K562 (cell line): ENCODE data around the gene RCE1. TPM values are rescaled to one million over a fixed set of nuclear protein-coding genes. Genes with fewer than 3 reads are reported as not detected.
"Not testable (repeated sequence)": the region's sequence is repeated elsewhere in the genome, so short reads cannot be mapped to it uniquely, and the experiment has no call there.

Experiments
- ATAC-seq: fragments of 200-7000 bp; cut with Tn5 transposase; 3 replicates; pipeline ENCODE4 v1.9.1; 2020; ENCODE audit warnings: moderate library complexity
- BruUV-seq: library from RNA; stranded (reverse); fragments of 400-500 nt; replicated peaks from 2 replicates; lab custom pipeline; 2021; lab: Mats Ljungman, UMichigan
- CTCF ChIA-PET: fragments of 300-600 bp; formaldehyde crosslinking; extraction: SDS; loops from one replicate; lab custom pipeline; 2021; ENCODE audit warnings: low intra/inter-chr PET ratio; lab: Yijun Ruan, JAX
- POLR2A ChIA-PET: fragments of 300-600, 350-650 bp; sonication (Branson Sonifier 250); formaldehyde crosslinking; extraction: SDS; loops from one replicate; lab custom pipeline; 2021; ENCODE audit warnings: antibody characterized with exemption, inconsistent platforms; lab: Yijun Ruan, JAX
- DNase-seq, 4 experiments: peaks; one replicate each; pipeline versions ENCODE4 v3.0.0 to v3.0.0-alpha.2; 2011 to 2018; ENCODE audit warnings: low spot score in 3 of 4, mixed read lengths in 3 of 4; ENCODE audit errors: extremely low read depth in 1 of 4
- FAIRE-seq: peaks from 2 replicates; lab custom pipeline; 2011; peaks lifted over from hg19 to GRCh38; lab: Jason Lieb, UNC
- H2AFZ ChIP-seq: 2 replicates; pipeline ENCODE4 v1.6.0; 2011; ENCODE audit warnings: low read depth, low read length, control low read depth, inconsistent platforms
- H3K27ac ChIP-seq: fragments of 200-600 bp; 3 replicates; pipeline ENCODE4 v1.8.0; 2011; ENCODE audit warnings: low read depth, mild to moderate bottlenecking, control low read depth, inconsistent platforms, low read length, moderate library complexity, mixed read lengths; ENCODE audit errors: extremely low read depth
- H3K27me3 ChIP-seq, 2 experiments: fragments of 300-600 bp in 1 of 2; 2 replicates in 1 of 2; 3 replicates in 1 of 2; pipeline versions ENCODE4 v1.6.0 to v1.8.0; 2011; ENCODE audit warnings: inconsistent platforms in 2 of 2, low read length in 2 of 2, mild to moderate bottlenecking in 1 of 2, mixed read lengths in 1 of 2, moderate library complexity in 1 of 2; ENCODE audit not compliant: control insufficient read depth in 2 of 2, insufficient read depth in 2 of 2
- H3K36me3 ChIP-seq: fragments of 300-600 bp; 3 replicates; pipeline ENCODE4 v1.8.0; 2011; ENCODE audit warnings: mild to moderate bottlenecking, low read length, inconsistent platforms; ENCODE audit not compliant: control insufficient read depth, insufficient read depth
- H3K4me1 ChIP-seq, 2 experiments: fragments of 200-600 bp in 1 of 2; replicated peaks in 1 of 2; 2 replicates in 1 of 2; 3 replicates in 1 of 2; pipeline versions ENCODE4 v1.5.1 to v1.8.0; 2011; ENCODE audit warnings: inconsistent platforms in 2 of 2, low read length in 2 of 2, mild to moderate bottlenecking in 1 of 2, mixed read lengths in 1 of 2, moderate library complexity in 1 of 2; ENCODE audit not compliant: control insufficient read depth in 2 of 2, insufficient read depth in 2 of 2
- H3K4me2 ChIP-seq: 2 replicates; pipeline ENCODE4 v1.6.1; 2011; ENCODE audit warnings: low read length, control low read depth, inconsistent platforms, mixed read lengths; ENCODE audit not compliant: insufficient read depth
- H3K4me3 ChIP-seq: fragments of 200-600 bp; sonication (generic), shearing (Covaris generic); 2 replicates; pipeline ENCODE4 v1.5.1; 2016; ENCODE audit warnings: control low read depth, inconsistent platforms
- H3K79me2 ChIP-seq: fragments of 200-600 bp; 3 replicates; pipeline ENCODE4 v1.8.0; 2011; ENCODE audit warnings: low read length, inconsistent platforms; ENCODE audit not compliant: control insufficient read depth, insufficient read depth
- H3K9ac ChIP-seq, 2 experiments: 2 replicates each; pipeline versions ENCODE4 v1.6.0 to v1.6.1; 2011; ENCODE audit warnings: low read depth in 2 of 2, low read length in 2 of 2, control low read depth in 1 of 2, inconsistent platforms in 1 of 2, mild to moderate bottlenecking in 1 of 2, mixed read lengths in 1 of 2; ENCODE audit not compliant: insufficient read depth in 1 of 2
- H3K9me1 ChIP-seq: one replicate; pipeline ENCODE4 v1.6.0; 2011; ENCODE audit warnings: inconsistent platforms, mild to moderate bottlenecking, low read length, moderate library complexity; ENCODE audit not compliant: control insufficient read depth, insufficient read depth
- H3K9me3 ChIP-seq: replicated peaks from 2 replicates; pipeline ENCODE4 v1.5.1; 2011; ENCODE audit warnings: low read depth, low read length, inconsistent platforms; ENCODE audit not compliant: control insufficient read depth, insufficient read depth
- H4K20me1 ChIP-seq: replicated peaks from 2 replicates; pipeline ENCODE4 v1.6.1; 2011; ENCODE audit warnings: low read length, inconsistent platforms, mixed read lengths; ENCODE audit not compliant: control insufficient read depth, insufficient read depth
- BCOR ChIP-seq: fragments of 450-650 bp; IDR thresholded peaks from 2 replicates; pipeline ENCODE4 v1.6.1; 2016
- C11orf30 ChIP-seq: fragments of 450-650 bp; IDR thresholded peaks from 2 replicates; pipeline ENCODE4 v1.6.1; 2016; ENCODE audit warnings: low read depth, mild to moderate bottlenecking
- EZH2 ChIP-seq: IDR thresholded peaks from 2 replicates; pipeline ENCODE4 v1.6.1; 2012; ENCODE audit warnings: low read depth, mild to moderate bottlenecking, inconsistent platforms, low read length, borderline replicate concordance
- KDM1A ChIP-seq, 2 experiments: fragments of 450-650 bp; IDR thresholded peaks; 2 replicates each; pipeline ENCODE4 v1.6.1; 2016; ENCODE audit warnings: mild to moderate bottlenecking in 2 of 2
- NFE2 ChIP-seq: IDR thresholded peaks from 2 replicates; pipeline ENCODE4 v1.6.1; 2014; ENCODE audit warnings: antibody characterized with exemption, low read depth
- PTTG1 ChIP-seq: fragments of 450-650 bp; IDR thresholded peaks from 2 replicates; pipeline ENCODE4 v1.6.1; 2016; ENCODE audit warnings: low read depth, mild to moderate bottlenecking, missing genetic modification characterization, missing compliant biosample characterization
- ZNF316 ChIP-seq: fragments of 450-650 bp; IDR thresholded peaks from 2 replicates; pipeline ENCODE4 v1.6.1; 2016
- WGBS: fragments of 100-300 bp; shearing (Covaris generic); methylation state at CpG from one replicate; pipeline ENCODE4 v1.1.6; 2016; ENCODE audit warnings: low coverage, mixed read lengths; ENCODE audit not compliant: insufficient coverage; ENCODE audit errors: missing lambda C conversion rate; 5-methylcytosine and 5-hydroxymethylcytosine counted together
- in situ Hi-C: fragments of 300-500 bp; cut with MboI; formaldehyde crosslinking; loops from 4 replicates; pipeline ENCODE4 v1.15.0; 2018; ENCODE audit warnings: inconsistent platforms, mixed read lengths
- intact Hi-C: fragments of 100-400 bp; cut with micrococcal nuclease; formaldehyde crosslinking; loops from 2 replicates; pipeline ENCODE4 v1.14.2; 2022
- polyA plus RNA-seq, 8 experiments: library from polyadenylated mRNA; depleted of rRNA in 4 of 8; stranded (reverse) in 5 of 8; unstranded in 3 of 8; fragments of >200 nt; fragmentation: Nextera tagmentation in 2 of 8; fragmentation: Illumina TruSeq in 1 of 8; extraction: Ambion mirVana in 2 of 8; extraction: Trizol in 1 of 8; gene quantifications; 2 replicates each; pipeline versions ENCODE4 v1.2.1 to v1.2.3, GENCODE V29; 2011 to 2014; ENCODE audit warnings: inconsistent platforms in 1 of 8, missing spikeins in 1 of 8
- total RNA-seq, 7 experiments: library from RNA; depleted of rRNA in 6 of 7; stranded (reverse); fragments of >200 nt in 6 of 7; fragmentation: Illumina TruSeq in 2 of 7; extraction: Trizol in 2 of 7; gene quantifications; 2 replicates each; pipeline versions ENCODE4 v1.2.1 to v1.2.3, GENCODE V29; 2011 to 2021; ENCODE audit warnings: low replicate concordance in 1 of 7

RCE1 gene
- total and polyA plus RNA-seq, 9 of the 15 experiments (the other 6 are each of a cell fraction or from before 2014, with no cell fraction given) = 0.75 to 41.5 (median 15.1) TPM

DNA sequence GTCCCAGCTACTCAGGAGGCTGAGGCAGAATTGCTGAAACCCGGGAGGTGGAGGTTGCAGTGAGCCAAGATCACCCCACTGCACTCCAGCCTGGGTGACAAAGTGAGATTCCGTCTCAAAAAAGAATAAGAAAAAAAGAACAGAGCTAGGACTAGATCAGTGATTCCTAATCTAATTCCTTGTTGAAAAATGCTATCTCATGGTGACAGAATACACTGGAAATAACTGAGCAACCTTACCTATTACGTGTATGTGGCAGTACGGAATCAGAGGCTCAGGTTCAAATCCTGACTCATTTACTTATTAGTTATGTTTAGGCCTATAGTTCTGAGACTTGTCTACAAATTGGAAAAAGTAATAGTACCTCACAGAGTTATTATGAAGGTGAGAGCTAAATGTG is 19.5 kb upstream of the RCE1 start:
- in situ Hi-C loops (no loop called here), intact Hi-C loops (no loop called here)
- H2AFZ ChIP-seq = no peak overlapping the region
- CTCF ChIA-PET = no interaction called here
- H4K20me1 ChIP-seq = no peaks in the 10 kb centered on the region
- no peak for DNase-seq
- ATAC-seq = no peak
- H3K27me3 ChIP-seq = no peaks in the 10 kb centered on the region
- H3K9ac ChIP-seq = no peak overlapping the region
- no TSS peak for BruUV-seq
- no peaks in the 10 kb centered on the region for H3K79me2 ChIP-seq
- H3K9me3 ChIP-seq = no peaks in the 10 kb centered on the region
- no peaks in the 10 kb centered on the region for H3K36me3 ChIP-seq
- no peak overlapping the region for H3K27ac ChIP-seq
- H3K4me3 ChIP-seq = no peak overlapping the region
- 85% methylated on average over 4 of the region's 4 CpGs for WGBS
- FAIRE-seq = peak; percentile 65
- H3K4me1 ChIP-seq = no peaks in the 10 kb centered on the region
- TF ChIP-seq ZNF316 (peak; percentile 55), C11orf30 (peak; percentile 61), EZH2 (no peak), PTTG1 (no peak), NFE2 (peak; percentile 51)
- no peak overlapping the region for H3K4me2 ChIP-seq
- POLR2A ChIA-PET = interaction anchor here (0.8 to 1.3 kb wide), 3 partner anchors 9 to 122 kb away, joined by 3 to 5 read pairs (median 3); partner anchors contain the start of gene RCE1
- H3K9me1 ChIP-seq = no peaks in the 10 kb centered on the region

DNA sequence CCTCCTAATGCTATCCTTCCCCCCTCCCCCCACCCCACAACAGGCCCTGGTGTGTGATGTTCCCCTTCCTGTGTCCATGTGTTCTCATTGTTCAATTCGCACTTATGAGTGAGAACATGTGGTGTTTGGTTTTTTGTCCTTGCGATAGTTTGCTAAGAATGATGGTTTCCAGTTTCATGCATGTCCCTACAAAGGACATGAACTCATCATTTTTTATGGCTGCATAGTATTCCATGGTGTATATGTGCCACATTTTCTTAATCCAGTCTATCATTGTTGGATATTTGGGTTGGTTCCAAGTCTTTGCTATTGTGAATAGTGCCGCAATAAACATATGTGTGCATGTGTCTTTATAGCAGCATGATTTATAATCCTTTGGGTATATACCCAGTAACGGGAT is 18.7 kb upstream of the RCE1 start:
- intact Hi-C loops, H4K20me1 ChIP-seq, H3K79me2 ChIP-seq, H3K9me1 ChIP-seq, H3K36me3 ChIP-seq, H2AFZ ChIP-seq, H3K27ac ChIP-seq, H3K4me2 ChIP-seq, CTCF ChIA-PET, in situ Hi-C loops, POLR2A ChIA-PET, DNase-seq, H3K27me3 ChIP-seq, H3K9ac ChIP-seq, H3K9me3 ChIP-seq, H3K4me1 ChIP-seq, FAIRE-seq, H3K4me3 ChIP-seq, BruUV-seq, ATAC-seq: not testable (repeated sequence)
- WGBS = 79% methylated on average over 3 of the region's 4 CpGs
- TF ChIP-seq KDM1A (IDR thresholded peaks at IDR 0.05) (0 out of 4 replicates have a peak, but pooled peaks of 1 of the 2 experiments have one; percentile 18), BCOR (peak; percentile 32; the same call in 1 of the 2 replicates)
